Melanocyte of skin (primary cell): ENCODE results near the gene SLC5A7. TPM values are rescaled to one million over a fixed set of nuclear protein-coding genes. Genes with fewer than 3 reads are reported as not detected.

Experiments
- total RNA-seq, 2 donors: library from RNA; depleted of rRNA; stranded (reverse); fragments of >200 nt; gene quantifications; 2 replicates each; pipeline ENCODE4 v1.2.3, GENCODE V29; 2012

The SLC5A7 gene
- not detected for total RNA-seq

GRCh38 chr2:107986278-107987217, at the start of gene SLC5A7:
Gene SLC5A7 (plus strand): TSS chr2:107986524. CDS start chr2:107988156, 1,632 bp downstream.

Other genes with a start within 250 kb of the SLC5A7 start
- gene RGPD4, start 159.6 kb upstream of the SLC5A7 start, total RNA-seq, result not detected